NCI-H82 treated with DMSO at 0.1 percent for 48 hours (cell line): ENCODE results near the gene MAP1B.
A peak's percentile ranks its signal among the peaks of the same experiment; 100 is the strongest.
"Not testable (repeated sequence)": the region's sequence is repeated elsewhere in the genome, so short reads cannot be mapped to it uniquely, and the experiment has no call there.

Source experiments
- DNase-seq: peaks from one replicate; lab custom pipeline; 2025; ENCODE audit not compliant: unreplicated experiment; lab: John Stamatoyannopoulos, UW

MAP1B gene

DNA sequence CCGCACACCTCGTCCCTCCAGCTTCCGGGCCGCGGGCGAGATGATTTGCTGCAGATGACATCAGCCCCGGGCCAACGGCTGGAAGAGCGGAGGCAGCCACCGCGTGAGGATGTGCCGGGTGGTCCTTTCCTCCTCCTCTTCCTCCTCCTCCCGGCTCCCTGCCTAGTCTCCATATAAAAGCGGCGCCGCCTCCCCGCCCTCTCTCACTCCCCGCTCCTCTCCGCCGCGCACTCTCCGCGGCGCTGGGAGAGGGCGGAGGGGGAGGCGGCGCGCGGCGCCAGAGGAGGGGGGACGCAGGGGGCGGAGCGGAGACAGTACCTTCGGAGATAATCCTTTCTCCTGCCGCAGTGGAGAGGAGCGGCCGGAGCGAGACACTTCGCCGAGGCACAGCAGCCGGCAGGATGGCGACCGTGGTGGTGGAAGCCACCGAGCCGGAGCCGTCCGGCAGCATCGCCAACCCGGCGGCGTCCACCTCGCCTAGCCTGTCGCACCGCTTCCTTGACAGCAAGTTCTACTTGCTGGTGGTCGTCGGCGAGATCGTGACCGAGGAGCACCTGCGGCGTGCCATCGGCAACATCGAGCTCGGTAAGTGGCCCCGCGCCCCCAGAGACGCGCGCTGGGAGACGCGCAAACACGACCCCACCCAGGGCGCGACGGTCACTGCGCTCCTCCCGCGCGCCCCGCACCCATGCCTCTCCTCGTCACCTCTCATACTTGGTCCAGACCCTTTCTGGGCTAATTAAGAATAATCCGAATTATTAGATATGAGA is at the start of gene MAP1B:
Gene MAP1B, plus strand, starts transcription at position 345 of the 770 bp plus-strand sequence. Its CDS starts 57 bp downstream, at position 402.
- DNase-seq = peak; percentile 88

DNA sequence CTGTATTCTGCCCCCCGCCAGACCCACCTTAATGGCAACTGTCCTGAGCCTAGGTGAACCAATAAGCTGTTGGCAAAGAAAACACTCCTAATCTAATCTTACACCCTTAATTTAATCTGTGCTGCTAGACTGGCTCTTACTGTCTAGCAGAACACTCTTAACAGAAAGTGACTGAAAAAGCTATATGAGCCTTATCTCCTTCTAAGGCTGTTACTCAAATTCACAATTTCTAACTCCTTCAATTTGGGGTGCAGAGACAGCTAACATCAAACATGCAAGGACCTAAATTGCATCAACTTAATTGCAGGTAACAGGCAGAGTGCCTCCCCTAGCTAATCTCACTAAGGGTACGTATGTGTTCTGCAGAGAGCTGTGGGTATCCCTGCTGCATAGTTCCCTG is 49.5 kb upstream of the MAP1B start:
- DNase-seq = peak; percentile 55

DNA sequence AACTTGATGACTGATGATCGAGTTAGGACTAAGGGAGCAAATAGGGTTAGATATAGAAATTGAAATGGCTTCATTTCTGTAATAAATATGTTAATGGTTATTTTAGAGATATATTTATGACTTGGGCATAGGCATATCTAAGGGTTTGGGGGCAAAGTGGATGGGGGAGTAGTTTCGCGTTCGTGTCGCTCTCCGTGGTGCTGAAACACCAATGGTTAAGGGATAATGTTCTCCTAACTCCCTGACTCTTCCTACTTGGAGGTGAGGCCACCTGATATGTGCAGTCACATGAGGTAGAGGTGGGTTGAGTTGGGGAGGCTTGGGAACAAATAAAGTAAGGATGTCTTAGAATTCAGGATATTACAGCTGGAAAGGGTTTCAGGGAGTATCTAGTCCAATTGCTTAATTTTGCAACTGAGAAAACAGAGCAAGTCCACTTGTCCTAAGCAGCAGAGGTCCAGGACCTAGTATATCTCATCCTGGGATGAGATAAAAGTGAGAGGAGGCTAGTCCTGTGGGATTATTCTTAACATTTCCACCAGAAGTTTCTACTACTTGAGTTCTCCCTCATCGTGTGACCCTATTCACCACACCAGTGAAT is 44.0 kb upstream of the MAP1B start:
- no peak for DNase-seq

DNA sequence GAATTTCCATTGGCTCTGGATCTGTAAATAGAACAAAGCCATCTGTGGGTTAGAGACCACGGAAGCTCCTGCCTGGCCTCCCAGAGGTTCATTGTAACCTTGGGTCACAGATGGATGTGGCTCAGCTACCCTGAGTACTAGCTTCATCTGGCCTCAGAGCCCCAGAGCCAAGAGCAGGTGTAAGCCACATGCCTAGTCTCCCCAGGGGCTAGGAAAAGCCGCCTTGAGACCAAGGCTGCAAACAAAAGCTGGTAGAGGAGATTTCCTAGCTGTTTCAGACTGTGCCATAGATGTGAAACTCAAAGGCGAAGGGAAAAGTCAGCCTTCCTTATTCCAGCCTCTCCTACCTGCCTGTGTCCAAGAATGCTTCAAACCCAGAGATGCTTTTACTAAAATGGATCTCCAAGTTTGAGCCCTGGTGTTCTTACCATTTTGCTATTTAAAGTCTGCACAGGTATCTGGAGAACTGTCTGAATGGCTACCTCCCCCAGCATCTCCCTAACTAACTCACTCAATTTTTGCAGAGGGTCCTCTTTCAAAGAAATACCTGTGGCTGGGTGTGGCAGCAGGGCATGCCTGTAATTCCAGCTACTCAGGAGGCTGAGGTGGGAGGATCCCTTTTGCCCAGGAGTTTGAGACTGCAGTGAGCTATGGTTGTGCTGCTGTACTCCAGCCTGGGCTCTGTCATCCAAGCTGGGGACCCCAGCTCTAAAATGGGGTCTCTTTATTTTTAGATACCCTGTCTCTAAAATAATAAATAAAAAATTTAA is 42.3 kb upstream of the MAP1B start:
- DNase-seq = peak; percentile 76

DNA sequence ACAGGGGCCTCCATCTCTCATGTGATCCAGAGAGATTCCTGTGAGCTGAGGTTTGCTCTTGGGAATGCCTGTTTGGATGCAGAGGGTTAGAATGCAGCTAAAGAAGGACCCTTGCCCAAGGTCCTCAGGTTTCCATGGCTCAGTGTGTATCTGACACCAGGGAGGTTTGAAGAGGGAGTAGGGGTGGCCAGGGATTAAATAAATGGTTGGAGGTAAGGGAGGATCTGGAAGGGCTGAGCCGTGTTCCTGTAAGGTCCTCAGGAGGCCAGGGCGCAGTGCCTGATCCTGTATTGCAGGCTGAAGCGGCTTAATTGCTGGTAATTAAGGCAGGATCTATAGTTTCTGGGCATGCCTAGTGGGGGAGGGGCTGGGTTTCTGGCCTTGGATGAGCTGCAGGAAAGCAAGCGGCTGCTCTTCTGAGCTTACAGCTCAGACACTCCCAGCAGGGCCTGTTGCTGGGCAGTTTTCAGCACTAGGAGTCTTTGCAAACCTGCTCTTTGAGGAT is 41.5 kb upstream of the MAP1B start:
- peak; percentile 97 for DNase-seq

DNA sequence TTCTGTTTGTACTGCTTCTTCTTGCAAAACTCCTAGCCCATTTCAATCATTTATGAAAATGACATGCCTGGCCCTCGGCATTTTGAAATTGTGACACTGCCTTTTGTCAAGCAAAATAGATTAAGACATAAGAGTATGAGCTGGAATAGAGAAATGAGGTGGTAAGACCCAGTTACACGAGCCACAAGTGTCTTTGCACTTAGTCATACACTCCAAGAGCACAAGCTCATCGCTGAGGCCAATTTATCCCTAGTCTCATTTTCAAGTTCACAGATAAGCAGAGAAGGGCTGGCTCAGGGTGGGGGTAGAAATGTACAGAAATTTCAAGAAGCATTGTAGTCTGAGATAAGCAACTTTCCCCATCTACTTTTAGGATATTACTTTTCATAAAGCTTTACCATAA is 40.6 kb upstream of the MAP1B start:
- DNase-seq = peak; percentile 18

DNA sequence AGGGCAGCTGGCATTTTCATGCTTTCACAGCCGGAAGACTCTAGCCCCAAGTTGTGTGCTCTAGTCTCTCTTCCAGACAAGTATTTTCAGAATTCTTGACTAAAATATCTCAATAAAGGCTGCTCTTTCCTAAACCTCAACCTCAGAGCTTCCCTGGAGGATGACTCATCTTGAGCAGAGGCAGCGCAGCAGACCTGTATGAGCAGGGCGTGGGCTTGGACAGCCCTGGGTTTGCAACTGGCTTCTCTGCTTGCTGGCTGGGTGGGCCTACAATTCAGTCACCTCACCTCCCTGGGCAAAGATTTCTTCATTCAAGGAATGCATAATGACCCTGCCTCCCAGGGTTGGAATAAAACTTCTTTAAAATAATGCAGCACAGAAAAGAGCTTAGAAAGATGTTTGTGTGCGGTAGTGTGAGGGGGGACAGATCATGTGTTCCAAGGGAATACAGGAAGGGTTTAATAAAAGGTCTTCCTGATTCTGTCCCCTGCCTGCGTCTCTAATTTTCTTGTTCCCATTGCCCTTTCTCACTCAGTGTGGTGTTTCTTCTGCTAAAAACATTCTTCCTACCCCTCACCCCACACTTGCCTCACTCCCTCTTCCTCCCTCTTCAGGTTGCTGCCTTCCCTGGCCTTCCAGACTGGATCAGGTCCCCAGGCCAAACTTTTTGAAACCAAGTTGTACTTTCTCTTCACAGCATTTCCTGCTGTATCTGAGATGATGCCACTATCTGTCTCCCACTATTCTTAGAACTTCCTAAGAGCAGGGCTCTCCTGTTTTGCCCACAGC is 39.4 kb upstream of the MAP1B start:
- no peak for DNase-seq

DNA sequence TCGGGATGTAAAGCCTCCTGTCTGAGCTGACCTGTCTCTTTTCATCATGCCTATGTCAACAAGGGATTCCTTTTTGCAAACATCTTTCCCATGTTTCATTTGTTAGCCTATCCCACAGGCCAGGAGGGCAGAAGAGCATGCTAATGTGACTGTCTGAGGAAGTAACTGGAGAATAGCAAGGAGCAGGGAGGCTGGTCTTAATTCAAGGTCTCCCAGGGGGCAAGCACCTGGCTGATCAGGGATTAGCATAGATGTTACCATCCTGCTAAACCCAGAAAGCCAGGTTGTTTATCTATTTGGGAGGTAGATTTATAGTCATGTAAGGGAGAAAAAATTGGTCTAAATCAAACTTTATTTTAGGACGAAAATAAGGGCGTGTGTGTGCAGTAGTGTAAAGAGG is 36.7 kb upstream of the MAP1B start:
- peak; percentile 30 for DNase-seq

DNA sequence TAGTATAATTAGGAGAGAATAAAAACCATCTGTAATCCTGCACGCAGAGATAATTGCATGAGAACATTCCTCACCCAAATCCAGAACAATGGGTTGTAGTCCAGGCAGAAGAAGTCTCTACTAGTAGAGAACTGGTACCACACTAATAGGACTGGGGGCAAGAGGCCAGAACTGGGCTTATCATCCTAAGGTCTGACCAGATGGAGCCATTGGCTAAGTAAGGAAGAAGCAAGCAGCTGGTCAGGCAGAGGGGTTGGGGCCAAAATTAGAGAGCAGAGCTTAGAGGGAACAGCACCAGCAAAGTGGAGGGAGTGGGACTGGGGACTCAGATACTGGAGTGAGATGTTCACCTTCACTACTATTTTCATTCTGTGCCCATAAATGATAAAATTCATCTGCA is 35.4 kb upstream of the MAP1B start:
- peak; percentile 20 for DNase-seq

DNA sequence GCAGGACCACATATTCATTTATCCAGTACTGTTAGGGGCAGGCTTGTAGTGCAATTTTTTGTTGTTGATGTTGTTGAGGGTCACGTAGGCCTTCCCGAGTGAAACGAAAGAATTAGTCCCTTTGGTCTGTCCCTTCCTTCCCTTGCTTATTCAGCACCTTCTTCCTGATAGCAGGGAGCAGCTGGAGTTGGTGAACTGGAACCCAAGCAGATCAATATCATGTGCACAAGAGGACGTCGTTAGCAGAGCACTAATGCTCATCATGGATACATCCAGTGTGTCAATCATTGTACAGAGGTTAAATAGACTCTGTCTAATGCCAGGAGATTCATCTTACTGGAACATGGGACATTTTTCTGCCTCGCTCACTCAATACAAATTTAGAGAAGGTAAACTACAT is 33.0 kb upstream of the MAP1B start:
- DNase-seq = peak; percentile 40

DNA sequence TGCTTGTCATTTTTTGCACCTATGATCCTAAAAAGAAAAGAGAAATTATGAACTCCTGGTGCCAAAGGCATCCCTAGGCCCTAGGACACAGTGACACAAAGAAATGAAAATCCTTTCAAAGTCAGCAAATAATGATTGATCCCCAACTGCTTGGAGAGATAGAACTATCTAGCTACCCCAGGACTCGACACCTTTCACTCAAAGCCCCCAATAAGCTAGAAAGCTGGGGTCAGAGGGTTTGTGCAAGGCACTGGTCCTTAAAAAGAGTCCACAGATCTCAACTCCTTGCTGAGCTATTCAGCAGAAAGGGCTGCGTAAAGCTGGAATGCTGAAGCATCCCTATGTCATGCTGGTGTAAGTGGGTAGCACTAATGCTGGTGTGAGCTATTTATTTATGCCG is 31.8 kb upstream of the MAP1B start:
- no peak for DNase-seq

DNA sequence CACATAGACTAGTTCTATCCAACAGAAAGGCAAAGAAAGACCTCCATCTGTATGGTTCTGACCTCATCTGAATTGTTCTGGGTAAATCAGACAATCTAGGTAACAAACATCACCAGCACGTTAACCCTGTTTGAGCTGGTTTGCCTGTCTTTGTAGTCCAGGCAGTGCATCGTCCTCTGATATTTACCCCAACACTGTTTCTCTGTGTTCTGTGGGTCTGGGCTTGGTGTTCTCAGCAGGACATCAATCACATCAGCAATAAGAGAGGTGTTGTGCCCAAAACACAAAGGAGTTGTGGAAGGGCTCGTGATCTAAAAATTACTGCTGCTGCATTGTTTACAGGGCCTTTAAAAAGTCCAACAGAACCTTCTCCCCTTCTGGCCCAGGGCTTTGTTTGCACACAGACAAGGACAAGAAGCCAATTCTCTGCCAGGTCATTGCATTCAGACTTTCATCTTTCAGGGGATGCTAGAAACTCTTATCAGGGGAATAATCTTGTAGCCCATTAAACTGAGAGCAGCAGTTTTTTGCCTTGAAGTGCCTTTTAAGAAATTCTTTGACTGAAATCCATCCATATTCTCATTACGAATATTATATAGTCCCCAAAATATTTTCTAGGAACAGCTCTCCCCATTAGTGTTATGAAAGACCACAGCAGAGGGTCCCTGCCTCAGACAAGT is 30.5 kb upstream of the MAP1B start:
- DNase-seq = no peak

DNA sequence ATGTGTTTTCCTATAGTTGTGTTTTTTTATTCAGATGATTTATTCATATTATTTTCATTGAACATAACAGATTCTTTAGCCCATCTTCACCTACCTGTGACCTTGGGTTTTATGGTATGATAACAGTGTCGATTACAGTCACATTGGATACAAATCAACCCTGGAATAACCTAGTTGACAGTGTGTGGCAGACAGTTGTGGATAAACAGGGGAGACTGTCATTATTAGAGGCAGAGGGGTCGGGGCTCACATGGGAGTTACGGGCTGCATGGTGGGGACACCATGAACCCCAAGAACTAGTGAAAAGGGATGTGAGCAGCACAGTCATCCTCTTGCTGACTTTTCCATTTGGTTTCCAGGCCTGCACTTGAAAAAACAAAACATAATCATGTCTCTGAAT is 29.9 kb upstream of the MAP1B start:
- DNase-seq = no peak

DNA sequence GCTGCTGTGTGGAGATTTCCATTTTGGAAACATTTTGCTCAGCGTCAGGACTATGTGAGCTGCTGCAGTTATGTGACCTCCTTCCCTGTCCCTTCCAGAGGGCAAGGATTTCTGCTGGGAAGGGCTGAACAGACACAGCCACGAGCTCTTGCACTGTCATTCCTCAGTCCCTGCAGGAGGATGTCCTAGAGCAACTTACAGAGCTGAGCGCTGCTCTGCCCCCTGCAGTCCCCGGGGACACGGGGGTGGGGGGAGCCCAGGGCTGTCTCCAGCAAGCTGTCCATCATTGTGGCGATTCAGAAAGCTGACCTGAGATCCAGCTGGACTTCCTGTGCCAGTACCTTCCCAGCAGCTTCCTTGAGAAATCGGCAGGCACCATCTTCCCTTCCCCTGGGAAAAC is 28.0 kb upstream of the MAP1B start:
- peak; percentile 7 for DNase-seq

DNA sequence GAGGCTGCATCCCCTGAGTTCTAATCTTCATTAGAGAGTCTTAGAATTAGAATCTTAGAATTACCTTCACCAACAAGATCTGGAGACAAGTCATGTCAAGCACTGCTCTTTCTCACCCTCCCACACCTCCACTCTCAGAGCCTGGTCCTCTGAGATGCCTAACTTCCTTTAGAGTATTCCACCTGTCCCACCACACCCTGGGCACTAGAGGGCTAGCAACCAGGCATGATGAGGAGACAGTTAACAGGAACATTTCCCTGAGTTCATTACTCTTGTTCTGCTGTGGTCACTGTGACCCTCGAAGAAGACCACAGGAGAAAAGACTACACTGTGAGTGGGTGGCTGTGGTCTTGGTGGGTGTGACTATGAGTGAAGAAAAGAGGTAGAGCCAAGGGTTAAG is 25.2 kb upstream of the MAP1B start:
- no peak for DNase-seq

DNA sequence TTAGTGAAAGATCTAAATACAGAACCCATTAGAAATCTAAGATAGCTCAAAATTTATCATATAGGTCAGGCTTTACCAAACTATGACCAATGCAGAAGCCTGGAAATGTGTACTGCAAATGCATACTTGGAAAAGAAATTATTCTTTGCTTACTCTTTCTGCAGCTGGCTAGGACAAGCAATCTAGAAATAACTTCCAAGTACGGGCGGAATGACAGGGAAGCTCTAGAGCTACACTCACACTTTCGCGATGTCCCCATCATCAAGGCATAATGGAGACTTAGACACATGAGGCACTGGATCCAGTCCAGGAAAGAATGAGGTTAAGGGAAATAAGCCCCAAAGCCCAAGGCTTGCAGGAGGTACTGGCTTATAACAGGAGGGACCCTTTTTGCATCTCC is 22.4 kb upstream of the MAP1B start:
- DNase-seq = no peak

DNA sequence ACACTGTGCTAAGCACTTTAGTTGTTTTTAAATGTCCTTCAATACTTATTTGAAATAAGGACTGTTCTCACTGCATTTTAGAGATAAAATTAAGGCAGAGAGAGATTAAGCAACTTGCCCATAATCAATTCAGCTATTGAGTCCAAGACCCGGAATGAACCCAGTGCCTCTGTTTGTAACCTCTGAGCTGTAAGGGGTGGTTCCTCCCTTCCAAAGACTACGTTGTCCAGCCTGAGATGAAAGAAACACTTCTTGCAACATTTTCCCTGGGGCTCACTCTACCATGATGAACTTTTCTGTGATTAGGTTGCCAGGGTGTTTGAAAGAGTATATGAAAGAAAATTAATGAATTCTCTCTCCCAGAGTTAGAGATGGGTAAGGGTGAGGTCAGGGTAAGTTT is 22.0 kb upstream of the MAP1B start:
- no peak for DNase-seq

DNA sequence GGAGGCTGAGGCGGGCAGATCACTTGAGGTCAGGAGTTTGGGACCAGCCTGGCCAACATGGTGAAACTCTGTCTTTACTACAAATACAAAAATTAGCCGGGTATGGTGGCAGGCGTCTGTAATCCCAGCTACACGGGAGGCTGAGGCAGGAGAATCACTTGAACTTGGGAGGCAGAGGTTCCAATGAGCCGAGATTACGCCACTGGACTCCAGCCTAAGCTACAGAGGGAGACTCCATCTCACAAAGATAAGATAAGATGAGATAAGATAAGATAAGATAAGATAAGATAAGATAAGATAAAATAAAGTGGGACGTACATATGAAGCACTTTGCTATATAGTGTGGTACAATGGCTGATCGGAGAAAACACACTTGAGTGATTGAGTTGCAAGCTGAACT is 17.6 kb upstream of the MAP1B start:
- DNase-seq = not testable (repeated sequence)

DNA sequence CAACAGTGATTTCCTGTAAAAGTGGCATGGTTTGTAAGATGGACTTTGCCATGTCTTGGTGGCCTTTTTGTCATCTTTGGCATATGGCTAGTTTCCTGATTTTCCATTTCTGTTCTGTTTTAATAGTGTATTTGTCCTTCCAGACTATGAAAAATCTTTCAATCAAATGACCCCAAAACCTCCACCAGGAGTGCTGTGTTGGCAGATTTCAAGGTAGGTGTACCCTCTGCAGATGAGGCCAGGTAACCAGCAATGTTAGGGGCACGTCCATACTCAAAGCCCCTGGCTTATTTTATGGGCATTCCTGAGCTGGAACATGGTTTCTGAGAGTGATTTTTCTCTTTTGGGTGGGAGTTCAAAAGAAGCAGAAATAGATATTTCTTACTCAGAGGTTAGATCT is 15.2 kb upstream of the MAP1B start:
- no peak for DNase-seq

DNA sequence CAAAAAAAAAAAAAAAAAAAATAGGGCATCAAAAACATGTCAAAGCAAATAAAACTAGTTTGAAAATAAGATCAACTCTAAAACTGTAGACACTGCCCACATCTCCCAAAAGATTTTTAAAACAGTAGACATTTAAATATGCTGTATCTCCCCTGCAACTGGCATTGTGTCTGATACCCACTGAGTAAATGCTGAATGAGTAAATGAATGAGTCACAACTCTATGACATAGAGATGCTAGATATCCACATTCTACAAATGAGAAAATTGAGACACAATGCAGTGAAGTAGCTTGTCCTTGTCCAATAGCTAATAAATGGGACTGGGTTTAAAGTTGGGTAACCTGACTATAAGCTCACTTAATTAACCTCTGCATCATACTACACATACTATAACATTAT is 14.1 kb upstream of the MAP1B start:
- DNase-seq = no peak

DNA sequence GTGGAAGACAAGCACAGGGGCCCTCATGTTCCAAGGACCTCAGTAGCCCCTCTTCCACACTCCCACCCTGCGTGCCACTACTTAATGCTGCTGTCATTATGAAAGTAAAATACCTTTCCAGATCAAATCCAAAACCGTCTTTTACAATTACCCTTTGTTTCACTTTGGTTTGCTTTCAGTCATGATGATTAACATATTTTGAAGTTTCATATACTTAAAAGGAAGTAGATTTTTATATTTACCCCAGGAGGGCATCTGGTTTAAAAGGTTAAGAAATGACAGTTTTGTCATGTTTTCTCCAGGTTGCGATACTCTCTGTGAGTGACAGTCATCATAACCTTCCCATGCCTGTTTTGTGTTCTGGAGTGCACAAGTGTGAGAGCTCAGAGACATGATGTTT is 13.5 kb upstream of the MAP1B start:
- no peak for DNase-seq
